ENCODE data around the gene MET. TPM values are rescaled to one million over a fixed set of nuclear protein-coding genes. Genes with fewer than 3 reads are reported as not detected.

Gene MET
- total and polyA plus RNA-seq, 2 of the 13 experiments (the other 11 are each of a cell fraction or from before 2014, with no cell fraction given): 21.8 to 31.5 TPM

DNA sequence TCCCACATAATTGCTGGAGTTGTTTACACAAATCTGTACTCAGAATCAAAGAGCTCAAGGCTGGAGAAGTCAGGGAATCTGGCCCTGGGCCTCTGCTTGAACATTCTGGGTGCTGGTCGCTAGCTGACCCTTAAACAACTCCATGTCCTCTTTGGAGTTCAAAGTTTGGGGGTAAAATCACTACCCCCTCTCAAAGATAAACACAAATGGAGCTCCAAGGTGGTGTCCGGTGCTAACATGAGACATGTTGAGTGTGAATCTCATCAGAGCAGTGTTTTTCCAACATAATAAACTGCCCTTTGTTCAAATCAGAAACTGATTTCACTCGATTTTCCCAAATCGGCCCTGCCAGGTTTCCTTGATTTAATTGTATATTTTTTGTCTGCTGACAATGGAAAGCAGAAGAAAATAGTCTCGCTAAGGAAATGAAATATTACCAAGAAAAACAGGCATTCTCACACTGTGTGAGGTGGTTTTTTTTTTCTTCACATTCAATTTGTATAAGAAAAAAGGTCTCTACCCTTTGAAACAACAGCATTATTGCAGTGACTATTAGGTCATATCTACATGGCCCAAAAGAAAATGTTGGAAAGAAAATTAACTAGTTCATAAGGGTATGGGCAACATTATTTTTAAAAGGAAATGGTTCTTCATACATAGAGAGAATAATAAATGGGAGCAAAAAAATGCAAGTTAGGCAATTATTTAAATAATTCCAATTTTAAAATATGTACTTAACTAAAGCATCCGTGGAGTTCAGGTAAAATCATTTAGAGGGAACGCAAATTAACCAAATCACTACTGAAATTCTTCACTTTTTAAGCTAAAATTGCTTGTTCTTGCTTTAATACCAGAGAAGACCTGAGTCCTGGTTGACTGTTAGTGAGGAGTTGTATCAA is 134.3 kb downstream of the MET start (continued):
- TF ChIP-seq, protein P1, sequence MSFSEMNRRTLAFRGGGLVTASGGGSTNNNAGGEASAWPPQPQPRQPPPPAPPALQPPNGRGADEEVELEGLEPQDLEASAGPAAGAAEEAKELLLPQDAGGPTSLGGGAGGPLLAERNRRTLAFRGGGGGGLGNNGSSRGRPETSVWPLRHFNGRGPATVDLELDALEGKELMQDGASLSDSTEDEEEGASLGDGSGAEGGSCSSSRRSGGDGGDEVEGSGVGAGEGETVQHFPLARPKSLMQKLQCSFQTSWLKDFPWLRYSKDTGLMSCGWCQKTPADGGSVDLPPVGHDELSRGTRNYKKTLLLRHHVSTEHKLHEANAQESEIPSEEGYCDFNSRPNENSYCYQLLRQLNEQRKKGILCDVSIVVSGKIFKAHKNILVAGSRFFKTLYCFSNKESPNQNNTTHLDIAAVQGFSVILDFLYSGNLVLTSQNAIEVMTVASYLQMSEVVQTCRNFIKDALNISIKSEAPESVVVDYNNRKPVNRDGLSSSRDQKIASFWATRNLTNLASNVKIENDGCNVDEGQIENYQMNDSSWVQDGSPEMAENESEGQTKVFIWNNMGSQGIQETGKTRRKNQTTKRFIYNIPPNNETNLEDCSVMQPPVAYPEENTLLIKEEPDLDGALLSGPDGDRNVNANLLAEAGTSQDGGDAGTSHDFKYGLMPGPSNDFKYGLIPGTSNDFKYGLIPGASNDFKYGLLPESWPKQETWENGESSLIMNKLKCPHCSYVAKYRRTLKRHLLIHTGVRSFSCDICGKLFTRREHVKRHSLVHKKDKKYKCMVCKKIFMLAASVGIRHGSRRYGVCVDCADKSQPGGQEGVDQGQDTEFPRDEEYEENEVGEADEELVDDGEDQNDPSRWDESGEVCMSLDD (CRISPR knock-in tag; IDR thresholded peaks at IDR 0.05; ENCODE audit: borderline replicate concordance): peak; percentile 28; the same call in 1 of the 2 replicates
- TF ChIP-seq NPAS2 (CRISPR knock-in tag; IDR thresholded peaks at IDR 0.05; ENCODE audit: borderline replicate concordance) (no peak), MIER2 (CRISPR knock-in tag; IDR thresholded peaks at IDR 0.05) (no peak), RARG (CRISPR knock-in tag; IDR thresholded peaks at IDR 0.05; ENCODE audit: low read depth) (no peak), ZNF709 (CRISPR knock-in tag; IDR thresholded peaks at IDR 0.05) (no peak), ZMYM2 (CRISPR knock-in tag; IDR thresholded peaks at IDR 0.05) (no peak), KDM6A (CRISPR knock-in tag; IDR thresholded peaks at IDR 0.05; ENCODE audit: low read depth) (peak; percentile 84), KDM5B (CRISPR knock-in tag; IDR thresholded peaks at IDR 0.05; ENCODE audit: borderline replicate concordance) (no peak), ZC3H4 (CRISPR knock-in tag; IDR thresholded peaks at IDR 0.05; ENCODE audit: borderline replicate concordance) (no peak), HOXA5 (CRISPR knock-in tag; IDR thresholded peaks at IDR 0.05) (no peak)
- TF ChIP-seq, protein P2, sequence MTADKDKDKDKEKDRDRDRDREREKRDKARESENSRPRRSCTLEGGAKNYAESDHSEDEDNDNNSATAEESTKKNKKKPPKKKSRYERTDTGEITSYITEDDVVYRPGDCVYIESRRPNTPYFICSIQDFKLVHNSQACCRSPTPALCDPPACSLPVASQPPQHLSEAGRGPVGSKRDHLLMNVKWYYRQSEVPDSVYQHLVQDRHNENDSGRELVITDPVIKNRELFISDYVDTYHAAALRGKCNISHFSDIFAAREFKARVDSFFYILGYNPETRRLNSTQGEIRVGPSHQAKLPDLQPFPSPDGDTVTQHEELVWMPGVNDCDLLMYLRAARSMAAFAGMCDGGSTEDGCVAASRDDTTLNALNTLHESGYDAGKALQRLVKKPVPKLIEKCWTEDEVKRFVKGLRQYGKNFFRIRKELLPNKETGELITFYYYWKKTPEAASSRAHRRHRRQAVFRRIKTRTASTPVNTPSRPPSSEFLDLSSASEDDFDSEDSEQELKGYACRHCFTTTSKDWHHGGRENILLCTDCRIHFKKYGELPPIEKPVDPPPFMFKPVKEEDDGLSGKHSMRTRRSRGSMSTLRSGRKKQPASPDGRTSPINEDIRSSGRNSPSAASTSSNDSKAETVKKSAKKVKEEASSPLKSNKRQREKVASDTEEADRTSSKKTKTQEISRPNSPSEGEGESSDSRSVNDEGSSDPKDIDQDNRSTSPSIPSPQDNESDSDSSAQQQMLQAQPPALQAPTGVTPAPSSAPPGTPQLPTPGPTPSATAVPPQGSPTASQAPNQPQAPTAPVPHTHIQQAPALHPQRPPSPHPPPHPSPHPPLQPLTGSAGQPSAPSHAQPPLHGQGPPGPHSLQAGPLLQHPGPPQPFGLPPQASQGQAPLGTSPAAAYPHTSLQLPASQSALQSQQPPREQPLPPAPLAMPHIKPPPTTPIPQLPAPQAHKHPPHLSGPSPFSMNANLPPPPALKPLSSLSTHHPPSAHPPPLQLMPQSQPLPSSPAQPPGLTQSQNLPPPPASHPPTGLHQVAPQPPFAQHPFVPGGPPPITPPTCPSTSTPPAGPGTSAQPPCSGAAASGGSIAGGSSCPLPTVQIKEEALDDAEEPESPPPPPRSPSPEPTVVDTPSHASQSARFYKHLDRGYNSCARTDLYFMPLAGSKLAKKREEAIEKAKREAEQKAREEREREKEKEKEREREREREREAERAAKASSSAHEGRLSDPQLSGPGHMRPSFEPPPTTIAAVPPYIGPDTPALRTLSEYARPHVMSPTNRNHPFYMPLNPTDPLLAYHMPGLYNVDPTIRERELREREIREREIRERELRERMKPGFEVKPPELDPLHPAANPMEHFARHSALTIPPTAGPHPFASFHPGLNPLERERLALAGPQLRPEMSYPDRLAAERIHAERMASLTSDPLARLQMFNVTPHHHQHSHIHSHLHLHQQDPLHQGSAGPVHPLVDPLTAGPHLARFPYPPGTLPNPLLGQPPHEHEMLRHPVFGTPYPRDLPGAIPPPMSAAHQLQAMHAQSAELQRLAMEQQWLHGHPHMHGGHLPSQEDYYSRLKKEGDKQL (CRISPR knock-in tag; IDR thresholded peaks at IDR 0.05; ENCODE audit: low read depth): 0 out of 2 replicates have a peak, but pooled peaks have one; percentile 67
- TF ChIP-seq, protein P3, sequence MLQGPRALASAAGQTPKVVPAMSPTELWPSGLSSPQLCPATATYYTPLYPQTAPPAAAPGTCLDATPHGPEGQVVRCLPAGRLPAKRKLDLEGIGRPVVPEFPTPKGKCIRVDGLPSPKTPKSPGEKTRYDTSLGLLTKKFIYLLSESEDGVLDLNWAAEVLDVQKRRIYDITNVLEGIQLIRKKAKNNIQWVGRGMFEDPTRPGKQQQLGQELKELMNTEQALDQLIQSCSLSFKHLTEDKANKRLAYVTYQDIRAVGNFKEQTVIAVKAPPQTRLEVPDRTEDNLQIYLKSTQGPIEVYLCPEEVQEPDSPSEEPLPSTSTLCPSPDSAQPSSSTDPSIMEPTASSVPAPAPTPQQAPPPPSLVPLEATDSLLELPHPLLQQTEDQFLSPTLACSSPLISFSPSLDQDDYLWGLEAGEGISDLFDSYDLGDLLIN (CRISPR knock-in tag; IDR thresholded peaks at IDR 0.05; ENCODE audit: borderline replicate concordance): no peak
- TF ChIP-seq, protein P4, sequence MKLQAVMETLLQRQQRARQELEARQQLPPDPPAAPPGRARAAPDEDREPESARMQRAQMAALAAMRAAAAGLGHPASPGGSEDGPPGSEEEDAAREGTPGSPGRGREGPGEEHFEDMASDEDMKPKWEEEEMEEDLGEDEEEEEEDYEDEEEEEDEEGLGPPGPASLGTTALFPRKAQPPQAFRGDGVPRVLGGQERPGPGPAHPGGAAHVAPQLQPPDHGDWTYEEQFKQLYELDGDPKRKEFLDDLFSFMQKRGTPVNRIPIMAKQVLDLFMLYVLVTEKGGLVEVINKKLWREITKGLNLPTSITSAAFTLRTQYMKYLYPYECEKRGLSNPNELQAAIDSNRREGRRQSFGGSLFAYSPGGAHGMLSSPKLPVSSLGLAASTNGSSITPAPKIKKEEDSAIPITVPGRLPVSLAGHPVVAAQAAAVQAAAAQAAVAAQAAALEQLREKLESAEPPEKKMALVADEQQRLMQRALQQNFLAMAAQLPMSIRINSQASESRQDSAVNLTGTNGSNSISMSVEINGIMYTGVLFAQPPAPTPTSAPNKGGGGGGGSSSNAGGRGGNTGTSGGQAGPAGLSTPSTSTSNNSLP (IDR thresholded peaks at IDR 0.05; ENCODE audit: low read depth, low read length): peak; percentile 37; the same call in 1 of the 2 replicates
- TF ChIP-seq, protein P5, sequence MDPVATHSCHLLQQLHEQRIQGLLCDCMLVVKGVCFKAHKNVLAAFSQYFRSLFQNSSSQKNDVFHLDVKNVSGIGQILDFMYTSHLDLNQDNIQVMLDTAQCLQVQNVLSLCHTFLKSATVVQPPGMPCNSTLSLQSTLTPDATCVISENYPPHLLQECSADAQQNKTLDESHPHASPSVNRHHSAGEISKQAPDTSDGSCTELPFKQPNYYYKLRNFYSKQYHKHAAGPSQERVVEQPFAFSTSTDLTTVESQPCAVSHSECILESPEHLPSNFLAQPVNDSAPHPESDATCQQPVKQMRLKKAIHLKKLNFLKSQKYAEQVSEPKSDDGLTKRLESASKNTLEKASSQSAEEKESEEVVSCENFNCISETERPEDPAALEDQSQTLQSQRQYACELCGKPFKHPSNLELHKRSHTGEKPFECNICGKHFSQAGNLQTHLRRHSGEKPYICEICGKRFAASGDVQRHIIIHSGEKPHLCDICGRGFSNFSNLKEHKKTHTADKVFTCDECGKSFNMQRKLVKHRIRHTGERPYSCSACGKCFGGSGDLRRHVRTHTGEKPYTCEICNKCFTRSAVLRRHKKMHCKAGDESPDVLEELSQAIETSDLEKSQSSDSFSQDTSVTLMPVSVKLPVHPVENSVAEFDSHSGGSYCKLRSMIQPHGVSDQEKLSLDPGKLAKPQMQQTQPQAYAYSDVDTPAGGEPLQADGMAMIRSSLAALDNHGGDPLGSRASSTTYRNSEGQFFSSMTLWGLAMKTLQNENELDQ (CRISPR knock-in tag; IDR thresholded peaks at IDR 0.05; ENCODE audit: borderline replicate concordance): no peak

Measured in HepG2 (cell line).